GM21528 (cell line): ENCODE measurements around the gene PKDCC.
A peak's percentile ranks its signal among the peaks of the same experiment; 100 is the strongest.
"Not testable (repeated sequence)": the region's sequence is repeated elsewhere in the genome, so short reads cannot be mapped to it uniquely, and the experiment has no call there.

Source experiments
- ATAC-seq: cut with Tn5 transposase; IDR thresholded peaks from one replicate; pipeline ENCODE4 v1.9.1; 2021; ENCODE audit warnings: mild to moderate bottlenecking, moderate library complexity; ENCODE audit not compliant: unreplicated experiment, low FRiP score

PKDCC gene

DNA sequence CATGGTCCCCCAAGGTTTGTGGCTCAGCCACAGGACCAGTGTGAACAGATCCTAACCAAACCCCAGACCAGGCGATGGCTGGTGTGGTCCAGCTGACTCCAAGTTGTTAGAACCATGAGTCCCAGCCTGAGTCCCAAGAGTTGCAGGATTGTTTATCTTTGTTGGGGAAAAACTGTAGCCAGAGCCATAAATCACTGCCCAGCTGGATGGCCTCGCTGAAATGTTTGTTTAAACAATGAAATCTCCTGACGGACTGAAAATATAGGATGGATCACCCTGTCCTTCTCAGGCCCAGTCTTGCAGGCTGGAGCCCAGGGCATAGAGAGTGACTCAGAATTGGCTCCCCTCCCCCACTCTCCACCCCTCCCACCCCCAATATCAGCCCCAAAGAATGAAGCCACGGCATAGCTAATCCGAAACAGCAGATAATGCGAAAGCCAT, 36.4 kb downstream of the PKDCC start:
- ATAC-seq = no peak

DNA sequence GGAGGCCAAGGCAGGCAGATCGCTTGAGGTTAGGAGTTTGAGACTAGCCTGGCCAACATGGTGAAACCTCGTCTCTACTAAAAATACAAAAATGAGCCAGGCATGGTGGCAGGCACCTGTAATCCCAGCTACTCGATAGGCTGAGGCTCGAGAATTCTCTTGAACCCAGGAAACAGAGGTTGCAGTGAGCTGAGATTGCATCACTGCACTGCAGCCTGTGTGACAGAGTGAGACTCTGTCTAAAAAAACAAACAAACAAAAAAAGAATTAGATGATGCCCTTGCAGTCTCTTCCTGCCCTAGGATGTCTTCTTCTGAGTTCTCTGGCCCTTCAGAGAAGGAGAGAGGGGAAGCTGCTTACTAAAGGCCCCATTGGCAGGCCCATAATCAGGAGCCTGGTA, 37.2 kb downstream of the PKDCC start:
- ATAC-seq = not testable (repeated sequence)

DNA sequence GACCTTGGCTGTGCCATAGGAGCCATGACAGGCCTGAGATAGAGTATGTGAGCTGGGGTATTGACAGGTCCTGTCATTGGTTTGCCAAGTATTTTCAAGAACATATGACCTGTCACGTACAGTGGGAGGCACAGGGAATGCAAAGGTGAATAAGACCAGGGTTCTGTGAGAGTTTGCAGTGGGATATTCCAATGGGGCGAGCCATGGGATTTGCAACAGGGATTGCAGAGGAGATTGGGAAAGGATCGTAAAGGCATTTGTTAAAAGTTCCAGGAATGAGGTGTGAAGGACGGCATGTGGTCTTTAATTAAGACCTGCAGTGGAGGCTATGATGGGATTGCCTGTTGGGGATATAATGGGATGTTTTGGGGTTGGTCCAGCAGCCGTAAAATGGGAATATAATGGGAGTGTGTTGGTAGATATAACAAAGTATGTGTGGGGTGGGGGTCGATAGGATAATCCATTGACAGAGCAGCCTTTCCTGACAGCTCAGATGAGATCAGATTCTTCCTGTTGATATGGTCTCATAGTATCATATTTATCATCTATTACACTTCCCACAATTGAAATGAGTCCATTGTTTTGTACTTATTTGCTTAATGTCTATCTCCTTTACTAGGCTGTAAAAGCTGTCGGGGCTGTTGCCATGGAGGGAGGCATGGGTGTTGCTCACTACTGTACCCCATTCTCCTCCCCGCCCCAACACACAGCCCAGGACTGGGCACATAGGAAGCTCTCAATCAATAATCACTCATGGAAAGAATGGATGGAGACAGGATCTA, 38.1 kb downstream of the PKDCC start:
- ATAC-seq = no peak

DNA sequence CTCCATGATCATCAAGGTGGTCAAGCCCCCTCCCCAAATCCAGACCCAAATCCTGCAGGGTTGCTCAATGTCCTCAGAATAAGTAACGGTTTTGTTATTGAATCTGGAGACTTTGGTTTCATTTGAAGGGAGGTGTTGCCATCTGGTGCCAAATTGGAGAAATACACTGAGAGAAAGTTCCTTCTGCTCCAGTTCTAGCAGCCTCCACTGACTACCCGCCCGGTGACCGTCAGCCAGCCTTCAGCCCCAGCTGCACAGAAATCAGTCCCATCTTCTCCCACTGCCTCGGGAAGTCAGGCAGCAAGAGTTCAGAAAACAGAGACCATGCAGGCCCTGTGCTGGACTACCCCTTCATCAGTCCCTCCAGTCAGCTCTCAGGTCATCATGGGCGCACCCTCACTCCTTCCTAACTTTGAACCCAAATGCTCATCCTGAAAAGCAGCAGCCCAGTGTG, 38.7 kb downstream of the PKDCC start:
- peak; percentile 59 for ATAC-seq

DNA sequence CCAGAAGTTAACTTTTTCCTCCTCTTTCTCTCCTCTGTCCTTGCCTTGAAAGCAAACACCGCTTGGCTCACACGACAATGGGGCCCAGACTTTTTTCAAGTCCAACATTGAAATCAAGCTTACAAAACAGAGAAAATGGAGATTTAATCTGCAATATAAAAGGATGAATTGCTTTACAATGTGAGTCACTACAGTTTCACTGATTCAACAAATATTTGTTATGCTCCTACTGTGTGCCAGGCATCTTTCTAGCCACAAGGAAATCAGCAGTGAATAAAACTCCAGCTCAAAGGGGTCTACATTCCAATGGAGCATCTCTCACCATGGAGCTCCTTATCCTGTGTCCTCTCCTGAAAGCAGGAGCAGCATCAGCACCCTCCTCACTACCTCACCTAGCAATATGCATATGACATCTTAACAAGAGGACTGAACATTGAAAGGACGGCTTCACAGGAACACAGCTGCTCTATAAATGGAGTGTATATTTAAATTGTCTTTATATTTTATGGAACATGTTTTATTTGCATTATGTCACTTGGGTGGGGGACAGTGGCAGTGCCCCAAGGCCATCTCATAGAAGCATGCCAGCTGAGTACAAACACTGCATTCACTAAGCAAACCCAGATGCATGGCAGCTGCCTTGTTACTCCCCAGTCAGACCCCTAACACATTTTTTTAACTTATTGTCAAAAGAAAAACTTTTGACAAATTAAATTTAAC, 39.5 kb downstream of the PKDCC start:
- ATAC-seq = no peak

DNA sequence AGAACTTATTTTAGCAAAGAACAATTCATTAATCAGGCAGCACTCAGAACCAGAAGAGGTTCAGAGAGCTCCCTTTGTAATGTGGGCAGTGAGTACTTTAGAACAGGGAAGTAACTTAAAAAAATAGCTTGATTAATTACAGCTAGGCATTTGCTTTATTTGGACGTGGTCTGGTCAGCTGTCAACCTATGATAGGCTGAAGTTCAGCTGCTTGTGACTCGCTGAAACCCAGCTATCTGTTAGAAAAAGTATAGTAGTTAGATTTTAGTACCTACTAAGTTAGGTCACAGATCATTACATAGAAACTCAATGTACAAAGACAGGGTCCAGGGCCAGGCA, 40.0 kb downstream of the PKDCC start:
- ATAC-seq = no peak

DNA sequence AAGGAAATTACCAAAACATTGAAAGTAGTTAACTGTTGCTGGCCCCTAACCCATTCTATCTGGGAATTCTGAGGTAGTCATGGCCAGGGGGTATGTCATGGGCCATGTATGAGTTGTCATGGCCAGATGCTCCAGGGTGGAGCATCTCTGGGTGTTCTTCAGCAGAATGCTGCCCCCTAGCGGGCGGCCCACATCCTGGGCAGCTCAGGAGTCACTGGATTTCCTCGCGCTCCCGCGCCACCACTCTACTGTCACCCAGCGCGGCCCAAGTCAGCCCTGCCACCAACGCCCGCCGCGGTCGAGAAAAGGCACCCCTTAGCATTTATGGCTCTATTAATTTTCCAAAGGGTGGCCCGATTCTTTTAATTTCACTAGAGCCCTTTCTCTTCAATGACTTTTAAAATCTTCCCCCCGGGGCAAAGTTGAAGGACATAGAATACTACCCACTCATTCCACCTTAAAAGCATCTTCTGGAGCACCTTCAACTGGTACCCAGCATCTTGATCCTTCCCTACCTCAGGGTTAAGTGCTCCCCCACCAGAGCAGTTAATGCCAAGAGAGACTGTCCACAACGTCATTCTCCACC, 41.6 kb downstream of the PKDCC start:
- ATAC-seq = peak; percentile 80

DNA sequence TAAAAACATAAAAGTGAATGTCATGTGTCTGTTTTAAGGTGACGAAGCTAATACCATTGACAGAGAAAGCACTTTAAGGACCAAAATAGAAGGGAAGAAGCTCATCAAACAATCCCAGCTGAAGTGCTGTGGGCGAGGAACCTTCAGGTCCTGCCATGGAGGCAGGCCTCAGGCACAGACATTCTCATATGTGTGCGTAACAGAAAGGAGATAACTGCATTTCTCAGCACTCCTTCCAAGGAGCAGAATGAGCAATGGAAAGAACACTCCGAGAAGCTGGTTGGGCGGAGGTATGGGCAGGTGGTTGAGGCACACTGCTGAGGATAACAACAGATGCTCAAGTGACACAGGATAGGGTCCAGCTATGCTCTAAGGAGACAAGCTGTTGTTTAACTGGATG, 42.4 kb downstream of the PKDCC start:
- ATAC-seq = no peak

DNA sequence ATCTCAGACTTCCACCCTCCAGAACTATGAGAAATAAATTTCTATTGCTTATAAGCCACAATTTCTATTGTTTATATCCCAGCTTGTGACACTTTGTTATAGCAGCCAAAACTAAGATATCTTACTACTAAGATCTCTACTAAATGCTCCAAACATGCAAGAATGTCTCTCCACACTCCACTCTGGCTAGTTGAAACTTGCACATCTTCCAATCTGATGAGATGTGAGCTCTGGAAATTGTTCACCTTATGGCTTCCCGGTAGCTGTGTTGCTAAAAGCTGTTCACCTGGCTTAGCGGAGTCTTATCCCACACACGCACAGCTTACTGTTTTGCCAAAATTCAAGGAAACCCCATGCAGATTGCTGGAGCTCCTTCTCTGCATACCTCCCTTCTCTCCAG, 43.9 kb downstream of the PKDCC start:
- no peak for ATAC-seq

DNA sequence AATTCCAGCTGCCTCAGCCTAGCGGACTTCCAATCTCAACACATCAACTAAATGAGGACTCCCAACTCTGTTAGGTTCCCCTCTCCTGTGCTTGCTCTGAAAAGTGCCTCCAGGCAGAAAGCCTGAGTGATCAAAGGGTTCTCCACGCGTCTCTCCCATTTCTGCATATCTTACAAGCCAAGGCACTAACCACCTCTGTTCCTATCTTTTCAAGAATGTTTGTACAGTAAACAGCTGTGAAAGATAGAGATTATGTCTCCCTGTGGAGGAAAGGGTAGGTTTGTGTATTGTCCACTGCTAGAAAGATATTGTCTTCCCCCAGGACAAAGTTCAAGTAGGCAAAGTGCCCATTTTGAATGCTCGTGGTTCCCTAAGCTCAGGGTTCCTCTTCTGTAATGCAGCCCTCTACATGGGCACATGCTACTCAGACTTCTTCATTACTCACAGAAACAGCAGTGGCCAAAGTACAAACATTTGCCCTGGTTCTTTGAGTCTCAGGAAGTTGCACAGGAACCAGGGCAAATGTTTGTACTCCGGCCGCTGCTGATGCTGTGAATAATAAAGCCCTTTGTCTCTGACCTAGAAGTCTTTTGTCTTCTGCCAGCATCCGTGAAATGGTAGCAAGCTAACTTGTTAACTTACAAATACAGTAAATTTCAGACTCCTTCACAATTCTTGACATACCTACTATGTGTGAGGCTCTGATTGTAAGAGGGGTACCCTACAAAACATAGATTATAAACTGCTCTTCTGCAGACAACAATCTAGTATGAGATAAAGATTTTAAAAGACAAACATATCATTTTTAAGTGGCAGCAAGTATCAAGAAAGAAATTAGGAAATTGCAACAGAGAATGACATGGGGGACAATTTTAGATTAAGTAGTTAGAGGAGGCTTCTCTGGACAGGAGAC, 44.5 kb downstream of the PKDCC start:
- no peak for ATAC-seq

DNA sequence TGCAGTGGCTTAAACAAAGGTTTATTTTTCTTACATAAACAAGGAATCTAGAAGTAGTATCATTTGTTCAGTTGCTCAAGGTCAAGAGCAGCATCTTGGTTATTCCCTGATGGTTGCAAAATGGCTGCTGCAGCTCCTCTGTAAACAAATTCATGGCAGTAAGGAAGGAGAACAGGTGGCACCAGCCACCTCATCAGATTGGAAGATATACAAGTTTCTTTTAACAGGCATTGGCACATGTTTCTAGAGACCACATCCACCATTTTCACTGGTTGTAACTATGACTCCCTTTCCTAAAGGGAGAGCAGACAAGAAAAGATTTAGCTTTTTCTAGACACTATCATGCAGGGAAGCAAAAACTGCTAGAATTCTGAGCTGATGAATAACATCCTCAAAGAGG, 46.3 kb downstream of the PKDCC start:
- no peak for ATAC-seq

DNA sequence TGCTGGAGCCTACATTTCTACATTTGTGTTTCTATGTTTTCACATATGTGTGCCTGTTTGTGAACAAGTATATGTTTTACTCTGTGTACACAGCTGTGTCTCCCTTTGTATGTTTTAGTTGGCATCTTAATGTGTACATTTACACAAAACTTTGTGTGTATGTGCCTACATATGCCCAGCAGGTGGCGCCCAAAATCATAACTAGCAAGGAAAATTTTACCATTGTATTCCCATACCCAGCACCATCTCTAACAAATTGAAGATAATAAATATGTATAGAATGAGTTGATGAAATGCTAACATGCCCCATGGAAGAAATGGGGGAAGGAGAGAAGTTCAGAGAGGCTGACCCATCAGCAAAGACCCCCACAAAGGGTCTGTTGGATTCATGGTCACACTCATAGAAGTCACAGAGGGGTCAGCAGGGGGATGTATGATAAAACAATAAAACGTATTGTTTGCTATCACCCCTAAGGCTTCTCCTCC, 48.1 kb downstream of the PKDCC start:
- ATAC-seq = no peak

DNA sequence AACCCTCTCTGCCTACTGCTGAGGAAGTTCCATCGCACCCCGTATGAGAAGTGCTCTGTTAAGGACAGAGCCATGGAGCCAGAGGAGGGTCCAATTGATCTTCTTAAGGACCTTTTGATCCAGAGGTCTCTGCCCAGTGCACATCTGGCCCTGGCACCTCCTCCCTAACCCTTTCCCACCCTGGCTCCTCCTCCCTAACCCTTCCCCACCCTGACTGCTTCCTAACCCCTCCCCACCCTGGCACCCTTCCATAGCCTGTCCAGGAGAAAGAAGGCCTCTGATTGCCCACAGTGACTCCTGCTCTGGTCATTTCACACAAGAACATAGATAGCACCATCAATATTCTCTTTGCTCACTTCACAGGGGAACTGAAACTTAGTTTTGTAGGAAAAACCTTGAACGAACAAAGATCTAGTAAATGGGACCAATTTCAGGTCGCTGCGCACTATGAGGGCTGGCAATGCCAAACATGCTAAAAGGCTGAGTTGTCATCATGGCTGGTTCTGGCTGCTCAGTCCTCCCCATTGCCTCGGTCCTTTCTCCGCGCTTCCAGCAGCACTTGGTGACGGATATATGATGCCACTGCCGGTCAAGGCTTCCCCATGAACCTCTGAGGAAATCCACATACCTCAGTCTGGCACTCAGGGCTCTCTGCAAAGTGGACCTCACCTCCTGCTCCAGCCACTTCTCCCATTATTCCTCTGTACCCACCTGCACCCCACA, 49.2 kb downstream of the PKDCC start:
- peak; percentile 41 for ATAC-seq

DNA sequence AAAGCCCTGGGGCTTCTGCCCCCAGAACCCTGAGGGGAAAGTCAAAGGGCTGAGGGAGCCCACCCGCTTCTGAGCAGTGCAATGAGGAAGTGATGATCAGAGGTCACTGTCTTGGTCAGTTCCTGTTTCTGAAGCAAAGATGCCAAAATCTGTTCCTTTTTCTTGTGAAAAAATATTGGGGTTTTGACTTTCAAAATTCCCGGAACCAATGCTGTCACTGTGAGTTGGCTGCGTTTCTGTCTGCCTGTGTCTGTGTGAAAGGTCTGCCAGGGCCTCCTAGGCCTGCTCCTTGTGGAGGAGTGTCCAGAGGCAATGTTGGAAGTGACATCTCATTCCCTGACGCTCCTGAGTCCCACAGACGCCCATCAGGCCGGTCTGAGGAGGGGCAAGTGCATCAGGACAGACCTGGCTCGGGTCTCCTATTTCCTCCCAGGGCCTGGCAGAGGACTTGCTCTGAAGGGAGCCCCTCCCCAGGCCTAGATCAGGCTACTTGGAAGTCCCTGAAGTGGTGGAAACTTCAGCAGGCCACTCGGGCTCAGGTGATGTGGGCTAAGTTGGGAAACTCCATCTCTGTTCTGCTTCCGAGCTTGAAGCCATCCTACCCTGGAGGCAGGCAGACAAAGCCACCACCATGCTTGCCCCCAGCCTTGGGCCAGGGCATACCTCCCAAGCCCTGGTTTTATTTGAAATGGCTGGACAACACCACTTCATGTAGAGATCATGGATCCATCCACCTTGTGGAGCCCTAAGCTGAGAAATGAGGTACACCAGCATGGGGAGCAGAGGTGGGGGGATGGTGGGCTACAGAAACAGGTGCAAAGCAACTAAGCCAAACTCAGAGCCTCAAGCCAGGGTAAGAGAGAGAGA, 51.0 kb downstream of the PKDCC start:
- no peak for ATAC-seq

DNA sequence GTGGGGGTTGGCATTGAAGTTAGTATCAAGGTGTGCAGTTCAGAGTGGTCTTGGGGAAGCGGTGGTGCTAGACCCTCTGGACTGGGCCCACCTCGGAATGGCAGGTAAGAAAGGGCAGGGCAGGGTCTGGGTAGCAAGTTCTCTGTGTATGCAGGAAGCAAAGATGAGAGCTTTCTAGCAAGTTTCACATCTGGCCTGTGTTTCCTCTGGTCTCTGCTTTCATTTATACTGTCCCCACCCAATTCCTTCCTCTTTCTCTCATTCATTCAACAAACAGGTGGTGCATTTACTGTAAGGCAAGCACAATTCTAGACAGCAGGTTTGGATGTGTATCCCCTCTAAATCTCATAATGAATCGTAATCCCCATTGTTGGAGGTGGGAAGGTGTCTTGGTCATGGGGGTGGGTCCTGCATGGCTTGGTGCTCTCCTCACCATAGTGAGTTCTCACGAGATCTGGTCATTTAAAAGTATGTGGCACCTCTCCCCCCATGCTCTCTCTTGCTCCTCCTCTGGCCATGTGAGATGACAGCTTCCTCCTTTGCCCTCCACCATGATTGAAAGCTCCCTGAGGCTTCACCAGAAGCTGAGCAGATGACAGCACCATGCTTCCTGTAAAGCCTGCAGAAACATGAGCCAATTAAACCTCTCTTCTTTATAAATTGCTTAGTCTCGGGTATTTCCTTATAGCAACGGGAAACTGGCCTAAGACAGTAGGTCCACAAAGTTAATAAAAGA, 51.8 kb downstream of the PKDCC start:
- no peak for ATAC-seq

DNA sequence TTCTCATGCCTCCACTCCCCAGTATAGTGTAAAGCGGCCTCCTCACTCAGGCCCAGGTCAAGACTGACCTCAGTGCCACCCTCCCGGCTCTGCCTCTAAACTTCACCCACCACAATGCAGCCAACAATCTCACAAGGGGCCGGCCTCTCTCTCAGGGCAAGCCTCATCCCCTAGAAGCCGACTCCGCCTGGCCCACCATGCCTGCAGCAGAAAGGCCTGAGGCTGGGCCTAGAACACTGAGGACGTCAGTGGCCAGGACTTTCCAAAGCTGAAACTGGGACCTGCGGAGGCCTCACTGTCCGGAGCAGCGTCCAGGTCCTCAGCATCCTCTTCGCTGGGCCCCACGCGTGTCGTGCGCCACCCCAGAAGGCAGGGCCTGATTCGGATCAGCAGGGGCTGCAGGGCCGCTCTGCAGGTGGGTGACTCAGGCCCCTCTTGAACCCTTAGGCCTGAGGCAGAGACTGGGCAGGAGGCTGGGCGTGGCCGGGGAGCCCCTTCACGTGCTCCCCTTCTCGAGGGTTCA, 52.9 kb downstream of the PKDCC start:
- no peak for ATAC-seq

DNA sequence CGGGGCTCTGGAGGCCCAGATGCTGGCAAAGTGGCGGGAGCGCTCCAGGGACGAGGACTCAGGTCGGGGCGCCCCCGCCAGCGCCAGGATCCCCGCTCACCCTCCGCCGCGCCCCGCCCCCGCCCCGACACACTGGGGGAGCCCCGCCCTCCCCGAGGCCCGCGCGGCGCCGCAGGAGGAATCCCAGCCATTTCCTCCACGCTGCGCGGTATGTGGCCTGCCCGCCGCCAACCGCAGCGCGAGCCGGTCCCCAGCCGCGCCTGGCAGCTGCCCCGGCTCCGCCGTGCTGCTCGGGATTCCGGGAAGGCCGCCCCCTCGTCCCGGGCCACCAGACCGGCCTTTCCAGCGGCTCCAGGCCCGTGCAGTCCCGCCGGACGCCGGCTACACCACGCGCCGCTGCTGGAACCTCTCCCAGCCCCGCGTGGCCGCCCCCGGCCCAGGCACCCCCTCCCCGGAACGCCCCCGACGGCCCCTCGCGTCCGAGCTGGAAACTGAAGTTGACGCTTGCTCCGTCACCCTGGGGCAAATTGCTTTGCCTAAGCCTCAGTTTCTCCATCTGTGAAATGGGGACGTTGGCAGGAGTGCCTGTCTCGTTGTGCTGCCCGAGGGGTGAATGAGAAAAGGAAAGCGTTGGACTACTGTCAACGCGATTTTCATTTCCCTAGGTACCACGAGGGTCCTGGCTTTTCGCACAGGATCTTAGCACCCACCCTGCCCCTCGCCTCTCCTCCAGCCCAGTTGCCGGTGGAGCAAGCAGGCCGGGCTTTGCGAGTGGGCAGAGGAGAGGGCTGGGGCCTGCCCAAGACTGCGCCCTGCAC, 53.6 kb downstream of the PKDCC start:
- ATAC-seq = no peak
